Measurements from ENCODE around the gene PTGDS. TPM values are rescaled to one million over a fixed set of nuclear protein-coding genes. Genes with fewer than 3 reads are reported as not detected.

The PTGDS gene
- total RNA-seq, 1 donor, result 32.8 TPM

DNA sequence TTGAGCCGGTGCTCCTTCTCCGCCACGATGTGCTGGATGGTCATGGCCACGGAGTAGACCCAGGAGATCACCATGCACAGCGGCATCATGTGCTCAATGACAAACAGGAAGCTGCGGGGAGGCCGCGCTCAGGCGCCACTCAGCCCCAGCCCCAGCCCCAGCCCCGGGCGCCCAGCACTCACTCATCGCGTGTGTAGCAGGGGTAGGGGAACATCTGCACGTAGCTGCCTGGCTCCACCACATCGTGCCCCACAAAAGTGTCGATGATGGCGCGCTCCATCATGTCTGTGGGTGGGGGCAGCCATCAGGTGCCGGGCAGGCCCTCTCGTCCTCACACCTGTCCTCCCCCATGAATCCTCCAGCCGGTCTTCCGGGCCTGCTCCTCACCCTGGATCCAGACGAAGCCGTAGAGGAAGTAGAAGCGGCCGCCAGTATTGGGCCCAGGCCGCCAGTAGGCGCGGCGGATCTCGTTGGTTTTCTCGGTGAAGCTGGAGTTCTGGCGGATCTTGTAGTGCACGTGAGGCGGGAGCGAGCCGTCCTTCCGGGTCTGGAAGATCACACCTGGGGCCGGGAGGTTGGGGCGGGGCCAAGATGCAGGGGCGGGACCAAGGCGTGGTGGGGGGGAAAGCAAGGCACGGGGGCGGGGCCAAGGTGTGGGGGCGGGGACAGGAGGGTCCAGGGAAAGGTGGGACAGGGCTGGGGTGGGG, 40.6 kb downstream of the PTGDS start:
- H3K4me3 ChIP-seq (ENCODE audit: low read depth, low read length), result no peak overlapping the region
- TF ChIP-seq, protein P1, sequence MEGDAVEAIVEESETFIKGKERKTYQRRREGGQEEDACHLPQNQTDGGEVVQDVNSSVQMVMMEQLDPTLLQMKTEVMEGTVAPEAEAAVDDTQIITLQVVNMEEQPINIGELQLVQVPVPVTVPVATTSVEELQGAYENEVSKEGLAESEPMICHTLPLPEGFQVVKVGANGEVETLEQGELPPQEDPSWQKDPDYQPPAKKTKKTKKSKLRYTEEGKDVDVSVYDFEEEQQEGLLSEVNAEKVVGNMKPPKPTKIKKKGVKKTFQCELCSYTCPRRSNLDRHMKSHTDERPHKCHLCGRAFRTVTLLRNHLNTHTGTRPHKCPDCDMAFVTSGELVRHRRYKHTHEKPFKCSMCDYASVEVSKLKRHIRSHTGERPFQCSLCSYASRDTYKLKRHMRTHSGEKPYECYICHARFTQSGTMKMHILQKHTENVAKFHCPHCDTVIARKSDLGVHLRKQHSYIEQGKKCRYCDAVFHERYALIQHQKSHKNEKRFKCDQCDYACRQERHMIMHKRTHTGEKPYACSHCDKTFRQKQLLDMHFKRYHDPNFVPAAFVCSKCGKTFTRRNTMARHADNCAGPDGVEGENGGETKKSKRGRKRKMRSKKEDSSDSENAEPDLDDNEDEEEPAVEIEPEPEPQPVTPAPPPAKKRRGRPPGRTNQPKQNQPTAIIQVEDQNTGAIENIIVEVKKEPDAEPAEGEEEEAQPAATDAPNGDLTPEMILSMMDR (IDR thresholded peaks at IDR 0.05; ENCODE audit: insufficient read depth, low read length), result no peak
- no peak for DNase-seq (ENCODE audit: low read depth)

DNA sequence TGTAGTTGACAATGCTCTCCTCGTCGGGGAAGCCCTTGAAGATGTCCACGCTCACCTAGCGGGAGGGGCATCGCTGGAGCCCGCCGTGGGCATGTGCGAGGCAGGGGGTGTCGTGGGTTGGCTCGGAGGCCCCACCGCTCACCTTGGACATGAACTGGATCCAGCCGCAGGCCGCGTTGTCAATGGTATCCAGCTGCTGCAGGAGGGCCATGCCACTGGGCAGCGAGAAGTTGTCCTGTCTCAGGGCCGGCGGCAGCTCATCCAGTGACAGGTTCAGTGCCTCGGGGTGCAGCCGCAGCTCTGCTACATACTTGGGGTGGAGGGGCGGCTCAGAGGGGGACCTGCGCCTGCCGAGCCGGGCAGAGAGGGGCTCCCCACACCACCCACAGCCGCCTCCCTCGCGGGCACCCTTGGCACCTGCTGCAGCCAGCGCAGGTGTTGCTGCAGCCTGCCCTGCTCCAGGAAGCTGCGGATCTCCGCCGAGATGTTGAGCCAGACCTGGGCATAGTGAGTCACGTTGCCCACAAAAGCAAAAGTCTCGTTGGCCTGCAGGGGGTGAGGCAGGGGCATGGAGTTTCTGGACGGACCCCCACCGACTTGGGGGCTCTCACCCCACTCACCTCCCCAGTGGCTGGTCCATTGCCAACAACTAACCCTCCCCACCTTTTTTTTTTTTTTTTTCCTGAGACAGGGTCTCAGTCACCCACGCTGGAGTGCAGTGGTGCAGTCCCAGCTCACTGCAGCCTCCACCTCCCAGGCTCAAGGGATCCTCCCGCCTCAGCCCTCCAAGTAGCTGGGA, 41.7 kb downstream of the PTGDS start:
- no peak overlapping the region for H3K4me3 ChIP-seq (ENCODE audit: low read depth, low read length)
- TF ChIP-seq, protein P1 (IDR thresholded peaks at IDR 0.05; ENCODE audit: insufficient read depth, low read length), result no peak
- DNase-seq (ENCODE audit: low read depth), result no peak

DNA sequence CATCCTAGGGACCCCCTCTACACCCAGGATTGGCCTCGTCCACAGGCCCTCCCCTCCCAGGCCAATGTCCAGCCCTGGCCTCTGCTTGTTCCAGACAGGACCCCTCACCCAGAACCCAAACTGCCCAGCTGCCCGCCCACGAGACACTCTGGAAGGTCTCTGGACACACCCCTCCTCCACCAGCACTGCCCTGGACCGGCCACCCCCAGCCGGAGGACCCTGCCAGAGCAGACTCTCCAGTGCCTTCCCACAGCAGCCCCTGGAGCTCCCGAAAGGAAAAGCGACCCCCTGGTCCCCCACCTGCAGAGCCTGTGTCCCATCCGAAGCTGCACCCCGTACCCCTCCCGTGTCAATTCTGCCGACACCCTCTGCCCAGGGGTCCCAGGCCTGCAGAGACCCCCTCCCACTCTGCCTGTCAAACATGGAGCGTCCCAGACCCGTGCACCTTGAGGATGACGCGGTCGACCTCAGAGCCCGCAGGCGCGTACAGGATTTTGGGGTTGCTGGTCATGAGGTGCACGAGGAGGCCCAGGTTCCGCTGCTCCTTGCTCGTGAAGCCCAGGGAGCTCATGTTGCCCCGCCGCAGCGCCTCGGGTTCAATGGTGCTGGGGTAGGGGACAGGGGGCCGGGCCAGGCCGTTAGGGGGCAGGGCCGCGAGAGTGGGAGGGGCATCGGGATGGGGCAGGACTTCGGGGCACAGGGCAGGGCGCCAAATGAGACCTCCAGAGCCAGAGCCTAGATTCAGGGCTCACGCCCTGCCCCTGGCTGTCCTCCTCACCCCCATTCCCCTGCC, 42.8 kb downstream of the PTGDS start:
- TF ChIP-seq, protein P1 (IDR thresholded peaks at IDR 0.05; ENCODE audit: insufficient read depth, low read length), result no peak

DNA sequence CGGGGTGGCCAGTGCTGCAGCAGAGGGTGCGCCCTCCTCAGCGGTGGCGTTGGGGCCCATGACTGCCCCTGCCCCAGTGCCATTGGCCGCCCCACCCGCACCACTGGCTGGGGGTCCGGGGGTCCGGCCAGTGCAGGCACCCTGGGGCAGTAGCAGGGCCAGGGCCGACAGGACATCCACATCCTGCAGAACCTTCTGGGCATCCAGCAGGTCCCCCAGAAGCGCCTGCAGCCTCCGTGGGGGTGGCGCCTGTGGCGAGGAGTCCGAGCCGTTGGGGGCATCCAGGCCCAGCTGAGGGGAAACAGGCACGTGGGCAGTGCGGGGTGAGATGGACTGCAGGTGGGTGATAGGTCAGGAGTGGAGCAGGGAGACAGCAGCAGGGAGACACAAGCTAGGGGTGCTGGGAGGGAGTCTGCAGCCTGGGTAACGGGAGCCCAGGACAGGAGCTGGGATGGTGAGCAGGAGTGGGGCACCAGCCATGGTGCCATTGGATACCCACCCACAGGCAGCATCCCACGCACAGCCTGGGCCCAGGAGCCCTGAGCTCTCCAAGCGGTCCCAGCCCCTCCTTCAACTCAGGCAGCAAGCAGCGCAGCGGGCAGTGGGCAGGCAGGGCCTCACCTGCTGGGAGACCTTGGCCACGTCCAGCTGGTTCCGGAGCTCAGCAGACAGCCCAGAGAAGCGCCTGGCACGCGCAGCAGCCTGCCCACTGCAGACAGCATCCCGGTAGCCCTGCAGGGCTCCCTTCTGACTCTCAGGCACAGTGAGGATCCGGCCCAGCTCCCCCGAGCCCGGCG, 43.7 kb downstream of the PTGDS start:
- TF ChIP-seq, protein P1 (IDR thresholded peaks at IDR 0.05; ENCODE audit: insufficient read depth, low read length), result no peak
- no peak for DNase-seq (ENCODE audit: low read depth)
- no peak overlapping the region for H3K4me3 ChIP-seq (ENCODE audit: low read depth, low read length)

More for the DNA sequence above, 42.8 kb downstream of the PTGDS start:
- DNase-seq (ENCODE audit: low read depth), result no peak
- H3K4me3 ChIP-seq (ENCODE audit: low read depth, low read length), result no peak overlapping the region

DNA sequence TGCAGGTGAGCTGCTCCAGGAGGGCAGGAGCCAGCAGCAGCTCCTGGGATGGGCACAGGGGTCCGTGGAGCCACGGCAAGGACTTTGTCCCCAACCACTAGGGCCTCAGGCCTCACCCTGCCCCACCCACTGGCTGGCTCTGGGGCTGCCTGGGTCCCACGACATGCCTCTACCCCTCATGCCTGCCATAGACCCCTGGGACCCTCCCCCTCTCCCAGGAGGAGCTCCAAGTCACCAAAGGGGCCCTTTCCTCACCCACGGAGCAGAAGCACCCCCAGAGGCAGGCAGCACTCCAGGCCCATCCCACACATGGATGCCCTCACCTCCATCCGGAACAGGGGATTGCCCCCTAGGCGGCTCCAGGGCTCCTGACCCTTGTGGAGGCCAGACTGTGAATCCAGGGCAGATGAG, 44.3 kb downstream of the PTGDS start:
- no peak overlapping the region for H3K4me3 ChIP-seq (ENCODE audit: low read depth, low read length)
- TF ChIP-seq, protein P1 (IDR thresholded peaks at IDR 0.05; ENCODE audit: insufficient read depth, low read length), result no peak
- DNase-seq (ENCODE audit: low read depth), result no peak
